PC-9 (cell line): Measurements from ENCODE around the gene RAB30. TPM values are rescaled to one million over a fixed set of nuclear protein-coding genes. Genes with fewer than 3 reads are reported as not detected.

Experiments used
- BruUV-seq: library from RNA; stranded (reverse); fragments of 400-500 nt; replicated peaks from 2 replicates; lab custom pipeline; 2021; lab: Mats Ljungman, UMichigan
- CTCF ChIA-PET: fragments of 300-600 bp; sonication (Branson Sonifier 250); formaldehyde crosslinking; loops from one replicate; lab custom pipeline; 2022; ENCODE audit warnings: antibody characterized with exemption; lab: Charles Lee
- POLR2A ChIA-PET: fragments of 300-600 bp; sonication (Branson Sonifier 250); formaldehyde crosslinking; loops from one replicate; lab custom pipeline; 2022; ENCODE audit warnings: antibody characterized with exemption; ENCODE audit not compliant: unreplicated experiment; lab: Charles Lee
- DNase-seq, 2 experiments: peaks; one replicate each; pipeline versions ENCODE4 v3.0.0 to v3.0.0-alpha.2; 2015 to 2022; ENCODE audit warnings: mixed read lengths in 1 of 2
- H2AFZ ChIP-seq: fragments of 200-600 bp; sonication (generic); 2 replicates; pipeline ENCODE4 v1.8.1; 2017; ENCODE audit warnings: antibody characterized with exemption
- H3F3A ChIP-seq: fragments of 200-600 bp; sonication (generic); 2 replicates; pipeline ENCODE4 v1.8.1; 2017; ENCODE audit warnings: antibody characterized with exemption, mild to moderate bottlenecking, low read depth; ENCODE audit not compliant: insufficient read depth
- H3K27ac ChIP-seq: fragments of 200-600 bp; sonication (generic); 2 replicates; pipeline ENCODE4 v1.6.1; 2016; ENCODE audit warnings: mixed run types
- H3K27me3 ChIP-seq: fragments of 200-600 bp; sonication (generic); 2 replicates; pipeline ENCODE4 v1.6.1; 2016; ENCODE audit warnings: low read depth, mixed run types; ENCODE audit not compliant: insufficient read depth
- H3K36me3 ChIP-seq: fragments of 200-600 bp; sonication (generic); 2 replicates; pipeline ENCODE4 v1.6.1; 2016; ENCODE audit warnings: low read depth, mixed run types
- H3K4me1 ChIP-seq: fragments of 200-600 bp; sonication (generic); replicated peaks from 2 replicates; pipeline ENCODE4 v1.6.1; 2016; ENCODE audit warnings: mixed run types; ENCODE audit not compliant: insufficient read depth
- H3K4me2 ChIP-seq: fragments of 200-600 bp; sonication (generic); 2 replicates; pipeline ENCODE4 v1.6.1; 2017; ENCODE audit warnings: mixed run types
- H3K4me3 ChIP-seq: fragments of 200-600 bp; sonication (generic); 2 replicates; pipeline ENCODE4 v1.6.1; 2016; ENCODE audit warnings: mixed run types
- H3K79me2 ChIP-seq: fragments of 200-600 bp; sonication (generic); 2 replicates; pipeline ENCODE4 v1.6.1; 2017; ENCODE audit warnings: low read depth, mixed run types
- H3K9me2 ChIP-seq: fragments of 200-600 bp; sonication (generic); 2 replicates; pipeline ENCODE4 v1.8.1; 2017; ENCODE audit warnings: mild to moderate bottlenecking; ENCODE audit not compliant: insufficient read depth
- H3K9me3 ChIP-seq: fragments of 200-600 bp; sonication (generic); 2 replicates; pipeline ENCODE4 v1.8.1; 2016; ENCODE audit warnings: low read depth; ENCODE audit not compliant: insufficient read depth
- H4K20me1 ChIP-seq: fragments of 200-600 bp; sonication (generic); 2 replicates; pipeline ENCODE4 v1.8.1; 2017; ENCODE audit not compliant: insufficient read depth
- CTCF ChIP-seq: fragments of 200-600 bp; sonication (generic); conservative IDR thresholded peaks from 2 replicates; pipeline ENCODE4 v1.6.1; 2017; ENCODE audit warnings: mixed run types, antibody characterized with exemption, mild to moderate bottlenecking, moderate library complexity
- EZH2 ChIP-seq: fragments of 200-600 bp; sonication (generic); IDR thresholded peaks from 2 replicates; pipeline ENCODE4 v1.8.0; 2017; ENCODE audit warnings: antibody characterized with exemption, low read depth
- intact Hi-C: fragments of 100-400 bp; cut with micrococcal nuclease; formaldehyde crosslinking; loops from one replicate; pipeline ENCODE4 v1.10.0; 2022; ENCODE audit not compliant: unreplicated experiment
- total RNA-seq: library from RNA; stranded (reverse); gene quantifications from 2 replicates; pipeline ENCODE4 v1.2.3, GENCODE V29; 2021

The RAB30 gene
- total RNA-seq, 1 experiment from 2014 or later = 3.6 TPM

GRCh38 chr11:83102834-83103233 lies 31.1 kb upstream of the RAB30 start:
- intact Hi-C loops = no loop called here
- CTCF ChIA-PET = no interaction called here
- no peaks in the 10 kb centered on the region for H3K27me3 ChIP-seq
- H4K20me1 ChIP-seq = no peaks in the 10 kb centered on the region
- no peak for DNase-seq
- no peak for TF ChIP-seq EZH2
- TF ChIP-seq CTCF = no peak
- BruUV-seq = no TSS peak
- H3F3A ChIP-seq = no peaks in the 10 kb centered on the region
- H3K27ac ChIP-seq = no peak overlapping the region
- no peaks in the 10 kb centered on the region for H3K4me1 ChIP-seq
- no peak overlapping the region for H3K4me2 ChIP-seq
- no peaks in the 10 kb centered on the region for H3K36me3 ChIP-seq
- H2AFZ ChIP-seq = no peak overlapping the region
- no peaks in the 10 kb centered on the region for H3K9me3 ChIP-seq
- no peak overlapping the region for H3K4me3 ChIP-seq
- POLR2A ChIA-PET = no interaction called here
- no peaks in the 10 kb centered on the region for H3K79me2 ChIP-seq
- H3K9me2 ChIP-seq = no peaks in the 10 kb centered on the region

GRCh38 chr11:83097429-83098075 lies 25.9 kb upstream of the RAB30 start:
- CTCF ChIA-PET = no interaction called here

DNA sequence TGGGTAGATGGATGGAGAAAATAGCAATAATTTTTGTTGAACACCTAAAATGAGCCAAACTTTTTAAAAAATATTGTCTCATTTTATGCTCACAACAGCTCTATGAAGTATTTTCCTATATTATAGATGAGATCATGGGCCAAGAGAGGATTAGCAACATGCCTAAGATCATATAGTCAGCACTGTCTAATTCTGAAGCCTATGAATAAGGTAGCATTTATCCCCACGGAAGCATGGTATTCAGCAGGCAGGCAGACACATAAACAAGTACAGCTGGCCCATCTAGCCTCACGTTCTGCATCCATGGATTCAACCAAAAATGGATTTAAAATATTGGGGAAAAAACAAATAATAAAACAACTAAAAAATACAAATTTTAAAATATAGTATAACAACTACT lies 21.9 kb upstream of the RAB30 start:
- Histone ChIP-seq H3F3A (peaks cover 18% of the 10 kb centered on the region), H3K9me3 (no peaks in the 10 kb centered on the region), H3K9me2 (no peaks in the 10 kb centered on the region), H3K27ac (no peak overlapping the region), H3K4me2 (no peak overlapping the region), H3K36me3 (no peaks in the 10 kb centered on the region), H3K27me3 (no peaks in the 10 kb centered on the region), H3K79me2 (no peaks in the 10 kb centered on the region), H3K4me3 (no peak overlapping the region), H4K20me1 (no peaks in the 10 kb centered on the region), H2AFZ (no peak overlapping the region), H3K4me1 (peaks cover 18% of the 10 kb centered on the region)
- no peak for TF ChIP-seq CTCF
- TF ChIP-seq EZH2 = no peak
- DNase-seq = no peak
- ChIA-PET CTCF (interaction anchor here (0.6 kb wide), 1 partner anchor 37 kb away, joined by 4 read pairs; no protein-coding TSS in a partner anchor), POLR2A (no interaction called here)
- no TSS peak for BruUV-seq
- intact Hi-C loops = loop anchor here (2.0 kb wide), 1 partner anchor 63 kb away; the partner anchor contains the start of gene PCF11

More at GRCh38 chr11:83097429-83098075, 25.9 kb upstream of the RAB30 start:
- TF ChIP-seq EZH2 = no peak
- no peak for TF ChIP-seq CTCF
- DNase-seq = no peak
- H3K9me3 ChIP-seq = no peaks in the 10 kb centered on the region
- H3K9me2 ChIP-seq = no peaks in the 10 kb centered on the region
- H3K27ac ChIP-seq = no peak overlapping the region
- no peak overlapping the region for H3K4me3 ChIP-seq
- H2AFZ ChIP-seq = no peak overlapping the region
- H3K4me2 ChIP-seq = no peak overlapping the region
- POLR2A ChIA-PET = interaction anchor here (0.6 to 0.7 kb wide), 2 partner anchors 12 to 28 kb away, joined by 3 to 11 read pairs; no protein-coding TSS in a partner anchor
- intact Hi-C loops = no loop called here
- H3K4me1 ChIP-seq = peaks cover 12% of the 10 kb centered on the region
- no peaks in the 10 kb centered on the region for H4K20me1 ChIP-seq
- H3F3A ChIP-seq = peaks cover 10% of the 10 kb centered on the region
- no peaks in the 10 kb centered on the region for H3K27me3 ChIP-seq
- BruUV-seq = no TSS peak
- H3K36me3 ChIP-seq = no peaks in the 10 kb centered on the region
- no peaks in the 10 kb centered on the region for H3K79me2 ChIP-seq
